ENCODE measurements around the gene ALG9. TPM values are rescaled to one million over a fixed set of nuclear protein-coding genes. Genes with fewer than 3 reads are reported as not detected.

The ALG9 gene
- total RNA-seq, 2 donors from 2014 or later = 25.3 to 26.6 TPM

DNA sequence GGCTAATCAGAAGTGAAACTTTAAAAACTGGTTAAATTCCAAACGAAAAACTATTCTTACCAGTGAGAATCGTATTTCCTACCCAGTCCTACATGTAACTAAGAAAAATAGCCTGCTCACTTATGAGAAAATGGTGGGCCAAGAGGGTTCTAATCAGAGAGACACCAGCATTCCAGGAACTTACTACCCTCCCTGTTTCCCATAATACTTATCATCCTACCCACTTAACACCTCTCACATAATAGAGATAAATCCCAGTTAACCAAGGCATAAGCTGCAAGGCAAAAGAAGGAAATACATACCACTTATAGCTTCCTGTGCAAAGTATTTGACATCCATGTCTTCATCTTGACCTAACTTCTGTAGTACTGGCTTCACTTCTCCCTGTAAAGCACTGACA lies 129.6 kb downstream of the ALG9 start:
- peaks cover 5% of the 10 kb centered on the region for H3K9me3 ChIP-seq (ENCODE audit: control insufficient read depth, low read length)
- H3K4me3 ChIP-seq (ENCODE audit: low read length) = peak overlapping the region; percentile 61
- no peak overlapping the region for H3K27ac Mint-ChIP-seq
- no peak overlapping the region for H3K4me3 Mint-ChIP-seq
- peaks cover 18% of the 10 kb centered on the region for H3K4me1 Mint-ChIP-seq
- WGBS, 2 experiments (ENCODE audit: insufficient coverage in 1 of 2, insufficient read length in 1 of 2) = 85 to 100% methylated on average over 1 to 2 of the region's 2 CpGs
- peaks cover 48% of the 10 kb centered on the region for H3K36me3 Mint-ChIP-seq (ENCODE audit: low read depth)
- no peaks in the 10 kb centered on the region for H3K27me3 Mint-ChIP-seq (ENCODE audit: insufficient read depth)
- H3K27me3 ChIP-seq (ENCODE audit: control insufficient read depth, insufficient read depth, low read length, poor library complexity, severe bottlenecking) = no peaks in the 10 kb centered on the region
- no peak overlapping the region for H3K27ac ChIP-seq (ENCODE audit: low read depth, low read length)
- H3K9me3 Mint-ChIP-seq = no peaks in the 10 kb centered on the region
- DNase-seq = no peak
- TF ChIP-seq, protein P1, sequence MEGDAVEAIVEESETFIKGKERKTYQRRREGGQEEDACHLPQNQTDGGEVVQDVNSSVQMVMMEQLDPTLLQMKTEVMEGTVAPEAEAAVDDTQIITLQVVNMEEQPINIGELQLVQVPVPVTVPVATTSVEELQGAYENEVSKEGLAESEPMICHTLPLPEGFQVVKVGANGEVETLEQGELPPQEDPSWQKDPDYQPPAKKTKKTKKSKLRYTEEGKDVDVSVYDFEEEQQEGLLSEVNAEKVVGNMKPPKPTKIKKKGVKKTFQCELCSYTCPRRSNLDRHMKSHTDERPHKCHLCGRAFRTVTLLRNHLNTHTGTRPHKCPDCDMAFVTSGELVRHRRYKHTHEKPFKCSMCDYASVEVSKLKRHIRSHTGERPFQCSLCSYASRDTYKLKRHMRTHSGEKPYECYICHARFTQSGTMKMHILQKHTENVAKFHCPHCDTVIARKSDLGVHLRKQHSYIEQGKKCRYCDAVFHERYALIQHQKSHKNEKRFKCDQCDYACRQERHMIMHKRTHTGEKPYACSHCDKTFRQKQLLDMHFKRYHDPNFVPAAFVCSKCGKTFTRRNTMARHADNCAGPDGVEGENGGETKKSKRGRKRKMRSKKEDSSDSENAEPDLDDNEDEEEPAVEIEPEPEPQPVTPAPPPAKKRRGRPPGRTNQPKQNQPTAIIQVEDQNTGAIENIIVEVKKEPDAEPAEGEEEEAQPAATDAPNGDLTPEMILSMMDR (conservative IDR thresholded peaks at IDR 0.05) = no peak
- H3K4me1 ChIP-seq (ENCODE audit: control insufficient read depth, insufficient read depth, low read length) = peaks cover 14% of the 10 kb centered on the region
- peak overlapping the region; percentile 32 for H3K9ac ChIP-seq (ENCODE audit: extremely low read depth, low read length, poor library complexity, severe bottlenecking)
- peaks cover 78% of the 10 kb centered on the region for H3K36me3 ChIP-seq (ENCODE audit: control insufficient read depth, insufficient read depth, low read length)

DNA sequence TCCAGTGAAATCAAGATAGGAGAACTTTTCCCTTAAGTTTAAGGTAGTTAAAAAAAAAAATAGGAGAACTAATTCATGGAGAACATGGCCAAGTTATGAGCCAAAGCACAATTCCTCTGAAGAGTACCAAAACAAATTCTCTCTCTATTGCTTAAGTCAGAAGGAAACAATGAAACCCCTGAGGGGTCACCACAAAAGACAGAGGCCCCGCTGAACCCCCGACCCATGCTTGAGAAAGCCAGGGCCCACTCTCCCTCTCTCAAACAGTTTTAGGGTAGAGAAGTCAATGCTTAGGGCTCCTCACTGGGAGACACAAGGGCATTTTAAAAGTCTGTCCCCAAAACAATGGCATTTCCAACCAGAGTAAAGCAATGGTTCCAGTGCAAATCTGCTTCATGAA lies 132.1 kb downstream of the ALG9 start:
- no peak overlapping the region for H3K4me3 Mint-ChIP-seq
- Histone ChIP-seq H3K36me3 (ENCODE audit: control insufficient read depth, insufficient read depth, low read length) (peaks cover 71% of the 10 kb centered on the region), H3K27ac (ENCODE audit: low read depth, low read length) (no peak overlapping the region), H3K9ac (ENCODE audit: extremely low read depth, low read length, poor library complexity, severe bottlenecking) (no peak overlapping the region), H3K4me1 (ENCODE audit: control insufficient read depth, insufficient read depth, low read length) (peaks cover 14% of the 10 kb centered on the region), H3K4me3 (ENCODE audit: low read length) (no peak overlapping the region), H3K27me3 (ENCODE audit: control insufficient read depth, insufficient read depth, low read length, poor library complexity, severe bottlenecking) (no peaks in the 10 kb centered on the region), H3K9me3 (ENCODE audit: control insufficient read depth, low read length) (no peaks in the 10 kb centered on the region)
- peaks cover 31% of the 10 kb centered on the region for H3K4me1 Mint-ChIP-seq
- WGBS, 2 experiments (ENCODE audit: insufficient coverage in 1 of 2, insufficient read length in 1 of 2) = 77% methylated on average over 2 of the region's 2 CpGs; no CpG with 5 or more reads in 1 of the 2 experiments
- peaks cover 29% of the 10 kb centered on the region for H3K36me3 Mint-ChIP-seq (ENCODE audit: low read depth)
- H3K27ac Mint-ChIP-seq = no peak overlapping the region
- H3K9me3 Mint-ChIP-seq = no peaks in the 10 kb centered on the region
- DNase-seq = no peak
- TF ChIP-seq, protein P1 (conservative IDR thresholded peaks at IDR 0.05) = no peak
- no peaks in the 10 kb centered on the region for H3K27me3 Mint-ChIP-seq (ENCODE audit: insufficient read depth)

DNA sequence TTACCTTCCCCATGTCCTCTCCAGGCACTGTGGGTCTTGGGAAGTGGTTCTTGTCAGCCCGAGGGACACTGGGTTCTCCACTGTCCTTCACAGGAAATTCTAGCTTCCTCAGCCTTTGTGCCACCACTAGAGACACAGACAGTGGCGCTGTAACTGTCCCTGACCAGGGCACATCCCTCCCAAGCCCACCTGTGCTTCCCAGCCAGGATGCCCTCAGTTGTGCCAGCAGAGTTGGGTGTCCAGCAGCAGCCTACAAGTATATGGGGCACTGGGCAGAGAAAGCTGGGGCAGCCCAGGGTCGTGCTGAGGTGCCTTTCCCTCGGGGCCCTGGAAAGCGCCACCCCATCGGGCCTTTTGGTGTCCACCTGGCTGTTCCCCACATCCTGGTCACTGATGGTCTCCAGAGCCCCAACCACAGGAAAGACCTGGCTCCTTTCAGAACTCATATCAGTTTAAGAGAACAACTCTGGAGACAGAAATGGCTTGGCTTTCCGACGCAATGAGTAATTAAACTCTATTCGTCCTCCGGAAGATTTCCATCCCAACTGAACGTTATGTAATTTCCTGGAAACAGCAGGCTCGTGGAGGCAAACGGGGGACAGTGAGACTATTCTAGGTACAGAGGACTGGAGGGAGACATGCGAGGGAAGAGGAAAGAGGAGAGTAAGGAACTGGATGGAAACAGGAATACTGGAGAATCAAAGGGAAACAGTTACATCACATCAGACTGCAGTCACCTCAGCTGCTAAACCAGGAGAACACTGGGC lies 133.8 kb downstream of the ALG9 start:
- 94 to 95% methylated on average over 12 to 14 of the region's 14 CpGs for WGBS, 2 experiments (ENCODE audit: insufficient coverage in 1 of 2, insufficient read length in 1 of 2)
- Histone ChIP-seq H3K36me3 (ENCODE audit: control insufficient read depth, insufficient read depth, low read length) (peaks cover 58% of the 10 kb centered on the region), H3K27ac (ENCODE audit: low read depth, low read length) (no peak overlapping the region), H3K9ac (ENCODE audit: extremely low read depth, low read length, poor library complexity, severe bottlenecking) (no peak overlapping the region), H3K9me3 (ENCODE audit: control insufficient read depth, low read length) (no peaks in the 10 kb centered on the region), H3K4me3 (ENCODE audit: low read length) (no peak overlapping the region), H3K27me3 (ENCODE audit: control insufficient read depth, insufficient read depth, low read length, poor library complexity, severe bottlenecking) (no peaks in the 10 kb centered on the region), H3K4me1 (ENCODE audit: control insufficient read depth, insufficient read depth, low read length) (peaks cover 14% of the 10 kb centered on the region)
- Mint-ChIP-seq H3K9me3 (no peaks in the 10 kb centered on the region), H3K27ac (peak overlapping the region; percentile 32), H3K4me3 (no peak overlapping the region), H3K36me3 (ENCODE audit: low read depth) (peaks cover 26% of the 10 kb centered on the region), H3K4me1 (peaks cover 31% of the 10 kb centered on the region), H3K27me3 (ENCODE audit: insufficient read depth) (no peaks in the 10 kb centered on the region)
- TF ChIP-seq, protein P1 (conservative IDR thresholded peaks at IDR 0.05) = no peak
- DNase-seq = peak; percentile 28
